Small intestine (tissue), 7 donors: ENCODE measurements around the gene GBGT1. TPM values are rescaled to one million over a fixed set of nuclear protein-coding genes. Genes with fewer than 3 reads are reported as not detected.
A peak's percentile ranks its signal among the peaks of the same experiment; 100 is the strongest.

Experiments used
- DNase-seq, 2 donors: peaks; one replicate each; pipeline versions ENCODE4 v3.0.0 to v3.0.0-alpha.2; 2013
- FAIRE-seq: peaks from 2 replicates; lab custom pipeline; 2012; peaks lifted over from hg19 to GRCh38; lab: Jason Lieb, UNC
- H3K27ac ChIP-seq, 3 donors: one replicate each; pipeline ENCODE4 v1.5.1; 2013; ENCODE audit warnings: low read length in 2 of 3, mild to moderate bottlenecking in 2 of 3, control low read depth in 1 of 3, inconsistent platforms in 1 of 3, low read depth in 1 of 3, moderate library complexity in 1 of 3
- H3K27me3 ChIP-seq, 3 donors: one replicate each; pipeline ENCODE4 v1.6.1; 2013; ENCODE audit warnings: low read length in 3 of 3, inconsistent platforms in 1 of 3; ENCODE audit not compliant: control insufficient read depth in 3 of 3, insufficient read depth in 3 of 3
- H3K36me3 ChIP-seq, 3 donors: one replicate each; pipeline ENCODE4 v1.6.1; 2013; ENCODE audit warnings: low read length in 3 of 3, inconsistent platforms in 1 of 3, low read depth in 1 of 3, mild to moderate bottlenecking in 1 of 3, moderate library complexity in 1 of 3; ENCODE audit not compliant: control insufficient read depth in 3 of 3, insufficient read depth in 2 of 3
- H3K4me1 ChIP-seq, 3 donors: one replicate each; pipeline ENCODE4 v1.6.1; 2013; ENCODE audit warnings: low read length in 2 of 3, inconsistent platforms in 1 of 3, low read depth in 1 of 3, mild to moderate bottlenecking in 1 of 3, moderate library complexity in 1 of 3; ENCODE audit not compliant: control insufficient read depth in 3 of 3, insufficient read depth in 2 of 3
- H3K4me3 ChIP-seq, 3 donors: one replicate each; pipeline ENCODE4 v1.5.1; 2013; ENCODE audit warnings: low read length in 3 of 3, control low read depth in 1 of 3, inconsistent platforms in 1 of 3, low read depth in 1 of 3, mild to moderate bottlenecking in 1 of 3, moderate library complexity in 1 of 3
- H3K9me3 ChIP-seq, 2 donors: one replicate each; pipeline ENCODE4 v1.6.1; 2013; ENCODE audit warnings: low read depth in 1 of 2, low read length in 1 of 2; ENCODE audit not compliant: control insufficient read depth in 2 of 2, insufficient read depth in 1 of 2
- WGBS, 3 donors: extraction: QIAGEN DNeasy Blood & Tissue Kit; methylation state at CpG; one replicate each; pipeline ENCODE4 v1.1.7; 2013; 5-methylcytosine and 5-hydroxymethylcytosine counted together
- polyA plus RNA-seq, 4 donors: library from polyadenylated mRNA; stranded (reverse) in 3 of 4; unstranded in 1 of 4; fragments of 200-250 nt in 3 of 4; fragments of 120-200 nt in 1 of 4; gene quantifications; one replicate each; pipeline versions ENCODE4 v1.2.1 to v1.2.3, GENCODE V29; 2013
- donor health status: healthy with polysubstance abuse.
- donor health status: control.
- donor health status: control.
- donor health status: Bipolar disorder and iron deficiency.
- donor health status: healthy.

The GBGT1 gene
- polyA plus RNA-seq, 4 donors: 0.45 to 15.4 (median 6.9) TPM

DNA sequence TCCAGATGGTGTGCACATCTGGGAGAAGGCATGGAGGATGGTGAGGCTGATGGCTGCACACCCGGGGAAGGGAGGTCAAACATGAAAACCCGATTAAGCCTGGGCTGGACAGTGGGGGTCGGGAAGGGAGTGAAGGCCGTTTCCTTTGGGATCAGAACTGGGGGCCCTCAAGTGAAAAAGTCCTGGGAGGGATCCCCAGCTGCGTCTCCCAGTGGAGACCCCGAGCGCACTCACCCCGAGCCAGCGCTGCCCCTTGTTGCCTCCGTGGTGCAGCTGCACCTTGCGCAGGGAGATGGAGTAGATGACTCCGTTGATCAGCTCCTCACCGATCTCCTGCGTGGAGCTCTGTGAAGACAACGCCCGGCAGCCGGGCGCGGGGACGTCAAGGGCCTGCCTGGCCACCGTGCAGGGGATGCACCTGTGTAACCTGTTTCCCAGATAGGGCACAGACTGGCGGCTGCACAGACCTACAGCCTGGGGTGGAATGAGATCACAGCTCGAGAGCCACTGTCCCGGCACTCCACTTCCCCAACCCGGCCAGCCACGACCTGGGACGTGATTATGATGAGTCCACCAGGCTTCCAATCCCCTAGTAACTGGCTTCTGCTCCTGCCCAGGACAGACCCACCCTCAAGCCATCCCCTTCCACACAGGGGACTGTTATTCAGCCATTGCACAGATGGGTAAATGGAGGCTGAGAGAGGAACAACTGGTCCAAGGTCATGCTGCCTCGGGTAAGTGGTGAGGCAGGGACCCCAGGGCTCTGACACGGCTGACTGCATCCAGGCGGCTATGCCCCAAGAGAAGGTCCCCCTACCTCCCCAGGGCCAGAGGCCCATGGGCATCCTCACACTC is 51.7 kb downstream of the GBGT1 start:
- Histone ChIP-seq H3K36me3 (peaks cover 15 to 86% (median 18%) of the 10 kb centered on the region in 3 donors), H3K4me3 (no peak overlapping the region), H3K27me3 (no peaks in the 10 kb centered on the region), H3K27ac (peak overlapping the region in 2 of 3 donors; percentile 65 to 75), H3K4me1 (peaks cover 4 to 37% (median 11%) of the 10 kb centered on the region in 3 donors), H3K9me3 (no peaks in the 10 kb centered on the region)
- FAIRE-seq: no peak
- 88 to 92% (median 90%) methylated on average over 30 of the region's 30 CpGs for WGBS, 3 donors
- DNase-seq: no peak

- DNase-seq: no peak
- H3K4me1 ChIP-seq: peaks cover 4 to 32% (median 6%) of the 10 kb centered on the region in 3 donors
- H3K27ac ChIP-seq: no peak overlapping the region
- WGBS, 3 donors: 92 to 93% (median 92%) methylated on average over 18 of the region's 18 CpGs
- no peak for FAIRE-seq
- no peaks in the 10 kb centered on the region for H3K27me3 ChIP-seq
- no peak overlapping the region for H3K4me3 ChIP-seq
- no peaks in the 10 kb centered on the region for H3K9me3 ChIP-seq
- H3K36me3 ChIP-seq: peaks cover 18 to 84% (median 25%) of the 10 kb centered on the region in 3 donors
Observed at GRCh38 chr9:133109931-133110650, 53.6 kb downstream of the GBGT1 start.

DNA sequence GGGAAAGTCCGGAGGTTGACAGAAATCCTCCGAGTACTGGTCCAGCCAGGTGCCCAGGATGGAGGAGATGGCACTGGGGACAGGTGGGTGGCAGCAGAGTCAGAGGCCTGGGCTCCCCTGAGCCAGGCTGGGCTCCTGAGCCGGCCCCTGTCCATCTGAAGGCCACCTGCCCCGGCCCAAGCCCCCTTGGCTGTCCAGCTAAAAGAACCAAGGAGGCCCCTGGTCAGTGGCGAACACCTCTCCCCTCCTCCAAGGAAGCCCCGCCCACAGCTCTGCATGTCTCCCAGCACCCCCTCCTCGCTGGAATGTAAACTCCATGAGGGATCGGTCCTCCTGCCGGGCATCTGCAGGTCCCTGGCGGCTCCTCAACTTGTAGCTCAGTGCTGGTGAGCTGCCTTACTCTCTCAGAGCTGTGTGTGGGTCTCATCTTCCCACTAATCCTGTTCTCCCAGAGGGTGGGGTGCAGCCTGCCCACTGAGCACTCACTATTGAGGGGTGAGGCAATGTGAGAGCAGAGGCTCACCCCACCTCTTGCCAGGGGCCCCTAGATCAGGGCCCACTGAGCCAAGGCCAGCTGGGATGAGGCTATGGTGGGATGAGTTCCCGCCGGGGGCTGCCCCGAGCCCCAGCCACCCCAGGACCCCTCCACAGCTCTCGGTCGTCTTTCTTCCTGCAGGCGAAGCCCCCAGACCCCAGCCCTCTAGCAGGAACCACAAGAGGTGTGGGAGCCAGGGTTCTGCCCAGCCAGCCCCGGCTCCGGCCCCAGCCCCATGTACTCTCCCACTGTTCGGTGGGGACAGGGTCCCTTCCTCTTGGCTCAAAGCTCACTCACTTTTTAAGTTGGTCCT is 54.7 kb downstream of the GBGT1 start:
- no peak for DNase-seq
- WGBS, 3 donors: 94 to 95% (median 94%) methylated on average over 13 to 19 of the region's 19 CpGs
- H3K36me3 ChIP-seq: peaks cover 19 to 88% (median 27%) of the 10 kb centered on the region in 3 donors

DNA sequence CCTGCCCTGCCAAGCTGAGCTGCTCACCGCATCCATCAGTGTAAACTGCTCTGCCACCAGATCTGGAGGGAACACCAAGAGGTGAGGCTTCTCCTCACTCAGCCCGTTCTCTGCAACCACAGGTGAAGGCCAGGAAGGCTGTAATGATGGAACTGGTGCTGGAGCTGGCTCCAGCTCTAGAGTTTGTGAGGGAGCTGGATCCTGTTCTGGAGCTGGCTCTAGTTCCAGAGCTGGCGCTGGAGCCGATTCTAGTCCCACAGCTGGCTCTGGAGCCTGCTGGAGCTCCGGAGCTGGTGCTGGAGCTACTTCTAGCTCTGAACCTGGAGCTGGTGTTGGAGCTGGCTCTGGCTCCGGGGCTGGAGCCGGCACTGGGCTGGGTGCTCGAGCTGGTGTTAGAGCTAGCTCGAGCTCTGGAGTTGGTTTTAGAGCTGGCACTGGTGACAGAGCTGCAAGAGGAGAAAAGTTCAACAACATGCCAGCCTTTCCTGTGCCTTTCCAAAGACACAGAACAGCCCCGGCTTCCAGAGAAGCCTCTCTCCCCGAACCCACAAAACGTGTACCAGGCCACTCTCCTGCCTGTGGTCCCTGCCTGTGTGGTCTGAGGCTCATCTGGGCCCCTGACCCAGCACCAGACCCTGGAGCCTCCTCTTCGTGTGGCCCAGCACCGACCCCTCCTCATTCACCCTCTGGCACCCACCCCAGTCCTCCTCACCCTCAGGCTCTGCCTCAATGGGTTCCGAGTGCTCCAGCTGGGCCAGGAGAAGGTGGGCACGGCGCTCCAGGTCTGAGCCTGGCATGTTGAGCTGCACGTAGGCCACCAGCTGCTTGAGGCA is 55.5 kb downstream of the GBGT1 start:
- no peaks in the 10 kb centered on the region for H3K9me3 ChIP-seq
- DNase-seq (no peak), FAIRE-seq (no peak)
- peaks cover 20 to 97% (median 29%) of the 10 kb centered on the region in 3 donors for H3K36me3 ChIP-seq
- no peak overlapping the region for H3K27ac ChIP-seq
- peaks cover 0 to 17% (median 0%) of the 10 kb centered on the region in 3 donors for H3K4me1 ChIP-seq
- H3K27me3 ChIP-seq: no peaks in the 10 kb centered on the region
- 94 to 95% (median 94%) methylated on average over 18 of the region's 18 CpGs for WGBS, 3 donors
- no peak overlapping the region for H3K4me3 ChIP-seq

More for the DNA sequence above, 54.7 kb downstream of the GBGT1 start:
- no peak for FAIRE-seq
- H3K27me3 ChIP-seq: no peaks in the 10 kb centered on the region
- H3K27ac ChIP-seq: no peak overlapping the region
- no peaks in the 10 kb centered on the region for H3K9me3 ChIP-seq
- peaks cover 0 to 21% (median 4%) of the 10 kb centered on the region in 3 donors for H3K4me1 ChIP-seq
- no peak overlapping the region for H3K4me3 ChIP-seq

GRCh38 chr9:133107245-133107722 is 56.4 kb downstream of the GBGT1 start:
- 88 to 95% (median 90%) methylated on average over 13 of the region's 13 CpGs for WGBS, 3 donors
- Histone ChIP-seq H3K9me3 (no peaks in the 10 kb centered on the region), H3K27me3 (no peaks in the 10 kb centered on the region), H3K4me3 (no peak overlapping the region), H3K36me3 (peaks cover 23 to 98% (median 35%) of the 10 kb centered on the region in 3 donors), H3K27ac (no peak overlapping the region), H3K4me1 (peaks cover 0 to 8% (median 0%) of the 10 kb centered on the region in 3 donors)
- DNase-seq (no peak), FAIRE-seq (no peak)

DNA sequence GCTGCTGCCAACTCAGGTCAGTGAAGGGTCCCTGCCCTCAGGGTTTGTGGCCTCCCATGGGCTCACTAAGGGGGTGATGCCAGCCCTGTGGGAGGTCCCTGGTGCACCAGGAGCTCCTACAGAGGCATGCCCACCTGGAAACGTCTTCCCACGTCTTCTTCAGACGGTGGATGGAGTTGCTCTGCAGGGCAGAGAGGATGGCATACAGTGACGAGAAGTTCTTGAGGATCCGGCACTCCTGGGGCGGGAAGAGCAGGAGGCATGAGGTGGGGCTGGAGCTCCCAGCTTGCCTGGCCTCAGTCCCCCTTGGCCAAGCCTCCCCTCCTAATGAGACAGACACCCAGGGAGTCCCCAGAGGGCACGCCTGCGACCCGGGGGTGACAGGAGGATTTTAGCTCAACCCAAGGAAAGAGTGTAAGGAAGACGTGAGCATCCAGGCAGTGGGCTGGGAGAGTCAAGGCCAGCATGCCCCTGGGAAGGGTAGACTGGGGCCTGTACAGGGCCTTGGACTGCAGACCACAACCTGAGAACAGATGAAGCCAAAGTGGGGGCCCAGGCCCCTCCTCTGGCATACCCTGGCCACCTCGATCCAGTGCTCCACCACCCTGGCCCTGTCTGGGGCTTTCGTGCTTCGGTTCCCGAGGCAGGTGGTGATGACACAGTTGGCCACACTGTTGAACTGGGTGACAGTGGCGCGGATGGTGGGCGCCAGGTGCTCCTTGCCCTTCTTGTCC is 57.0 kb downstream of the GBGT1 start:
- H3K4me3 ChIP-seq: no peak overlapping the region
- FAIRE-seq (no peak), DNase-seq (no peak)
- H3K4me1 ChIP-seq: peaks cover 0 to 4% (median 0%) of the 10 kb centered on the region in 3 donors
- H3K27ac ChIP-seq: no peak overlapping the region
- H3K36me3 ChIP-seq: peaks cover 28 to 98% (median 39%) of the 10 kb centered on the region in 3 donors
- no peaks in the 10 kb centered on the region for H3K9me3 ChIP-seq
- no peaks in the 10 kb centered on the region for H3K27me3 ChIP-seq
- 93 to 95% (median 93%) methylated on average over 17 of the region's 17 CpGs for WGBS, 3 donors

DNA sequence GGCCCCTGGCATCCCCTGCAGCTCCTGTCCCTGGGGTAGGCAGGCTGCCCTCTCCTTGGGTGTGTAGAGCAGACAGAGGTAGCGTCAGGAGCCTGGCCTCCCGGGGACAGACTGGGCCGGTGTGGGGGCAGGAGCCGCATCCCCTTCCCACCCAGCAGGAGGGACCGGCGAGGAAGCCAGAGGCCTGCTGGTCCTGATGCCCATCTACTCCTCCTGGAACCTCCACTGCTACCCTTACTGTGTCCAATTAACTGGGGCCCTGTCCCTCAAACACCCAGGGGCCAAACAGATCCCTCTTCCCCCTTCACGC is 58.3 kb downstream of the GBGT1 start:
- H3K36me3 ChIP-seq: peaks cover 32 to 98% (median 49%) of the 10 kb centered on the region in 3 donors
- H3K9me3 ChIP-seq: no peaks in the 10 kb centered on the region
- H3K4me1 ChIP-seq: peaks cover 0 to 4% (median 0%) of the 10 kb centered on the region in 3 donors
- no peaks in the 10 kb centered on the region for H3K27me3 ChIP-seq
- H3K4me3 ChIP-seq: no peak overlapping the region
- WGBS, 3 donors: 93 to 97% (median 95%) methylated on average over 6 to 7 of the region's 7 CpGs
- DNase-seq (no peak), FAIRE-seq (no peak)
- H3K27ac ChIP-seq: no peak overlapping the region
